ENCODE results near the gene NFKB2.

Gene NFKB2

GRCh38 chr10:102396730-102397151 lies 1.2 kb downstream of the NFKB2 start:
- H3K27me3 ChIP-seq (ENCODE audit: insufficient read depth, low read length), result no peaks in the 10 kb centered on the region
- H3K27ac ChIP-seq (ENCODE audit: low read depth, low read length, poor library complexity, severe bottlenecking), result peak overlapping the region; percentile 60
- no peaks in the 10 kb centered on the region for H3K9me3 ChIP-seq (ENCODE audit: low read length)
- H3K4me2 ChIP-seq (ENCODE audit: low read length), result peak overlapping the region; percentile 79
- H3F3A ChIP-seq (ENCODE audit: insufficient read depth, low read length), result no peaks in the 10 kb centered on the region
- H2AFZ ChIP-seq (ENCODE audit: low read length), result no peak overlapping the region
- peaks cover 26% of the 10 kb centered on the region for H3K4me1 ChIP-seq (ENCODE audit: insufficient read depth, low read length, severe bottlenecking)
- peak overlapping the region; percentile 79 for H3K4me3 ChIP-seq (ENCODE audit: low read depth, low read length, poor library complexity, severe bottlenecking)
- no peaks in the 10 kb centered on the region for H3K79me2 ChIP-seq (ENCODE audit: insufficient read depth, low read length)
- TF ChIP-seq EZH2 (IDR thresholded peaks at IDR 0.05; ENCODE audit: borderline replicate concordance, low read length), result no peak
- TF ChIP-seq CTCF (IDR thresholded peaks at IDR 0.05; ENCODE audit: low read length), result no peak
- no peaks in the 10 kb centered on the region; the same call in 1 of the 2 replicates for H3K36me3 ChIP-seq (ENCODE audit: insufficient read depth, low read length)
- H4K20me1 ChIP-seq (ENCODE audit: insufficient read depth, low read length), result no peaks in the 10 kb centered on the region
- no peaks in the 10 kb centered on the region for H3K9me2 ChIP-seq (ENCODE audit: low read depth, low read length)
- H3K9ac ChIP-seq (ENCODE audit: low read length), result peak overlapping the region; percentile 73; the same call in 1 of the 2 replicates

- Histone ChIP-seq H3K9me2 (ENCODE audit: low read depth, low read length) (no peaks in the 10 kb centered on the region), H3F3A (ENCODE audit: insufficient read depth, low read length) (no peaks in the 10 kb centered on the region), H3K27me3 (ENCODE audit: insufficient read depth, low read length) (no peaks in the 10 kb centered on the region), H3K9ac (ENCODE audit: low read length) (no peak overlapping the region), H4K20me1 (ENCODE audit: insufficient read depth, low read length) (no peaks in the 10 kb centered on the region), H3K4me1 (ENCODE audit: insufficient read depth, low read length, severe bottlenecking) (peaks cover 26% of the 10 kb centered on the region), H3K27ac (ENCODE audit: low read depth, low read length, poor library complexity, severe bottlenecking) (peak overlapping the region; percentile 36), H3K36me3 (ENCODE audit: insufficient read depth, low read length) (no peaks in the 10 kb centered on the region; the same call in 1 of the 2 replicates), H3K4me3 (ENCODE audit: low read depth, low read length, poor library complexity, severe bottlenecking) (no peak overlapping the region), H3K4me2 (ENCODE audit: low read length) (no peak overlapping the region), H2AFZ (ENCODE audit: low read length) (no peak overlapping the region), H3K79me2 (ENCODE audit: insufficient read depth, low read length) (no peaks in the 10 kb centered on the region), H3K9me3 (ENCODE audit: low read length) (no peaks in the 10 kb centered on the region)
- no peak for TF ChIP-seq CTCF (IDR thresholded peaks at IDR 0.05; ENCODE audit: low read length)
- no peak for TF ChIP-seq EZH2 (IDR thresholded peaks at IDR 0.05; ENCODE audit: borderline replicate concordance, low read length)
These were observed 2.0 kb downstream of the NFKB2 start for GRCh38 chr10:102397222-102398171.

- Histone ChIP-seq H3K9me3 (ENCODE audit: low read length) (no peaks in the 10 kb centered on the region), H3K27me3 (ENCODE audit: insufficient read depth, low read length) (no peaks in the 10 kb centered on the region), H2AFZ (ENCODE audit: low read length) (no peak overlapping the region), H3K4me1 (ENCODE audit: insufficient read depth, low read length, severe bottlenecking) (peaks cover 24% of the 10 kb centered on the region), H3K9me2 (ENCODE audit: low read depth, low read length) (no peaks in the 10 kb centered on the region), H3K4me3 (ENCODE audit: low read depth, low read length, poor library complexity, severe bottlenecking) (no peak overlapping the region), H3K79me2 (ENCODE audit: insufficient read depth, low read length) (no peaks in the 10 kb centered on the region), H3K27ac (ENCODE audit: low read depth, low read length, poor library complexity, severe bottlenecking) (peak overlapping the region; percentile 36), H4K20me1 (ENCODE audit: insufficient read depth, low read length) (no peaks in the 10 kb centered on the region), H3K36me3 (ENCODE audit: insufficient read depth, low read length) (no peaks in the 10 kb centered on the region; the same call in 1 of the 2 replicates), H3K4me2 (ENCODE audit: low read length) (no peak overlapping the region; the same call in 1 of the 2 replicates), H3F3A (ENCODE audit: insufficient read depth, low read length) (no peaks in the 10 kb centered on the region), H3K9ac (ENCODE audit: low read length) (no peak overlapping the region)
- TF ChIP-seq EZH2 (IDR thresholded peaks at IDR 0.05; ENCODE audit: borderline replicate concordance, low read length) (no peak), CTCF (IDR thresholded peaks at IDR 0.05; ENCODE audit: low read length) (no peak)
These were observed 2.9 kb downstream of the NFKB2 start for GRCh38 chr10:102398172-102399020.

All from OCI-LY1 (cell line).